ENCODE measurements around the gene COMMD7.

Gene COMMD7
- 16.5 reads per million, percentile 42 among the genes with 10 or more reads in this experiment for total RNA-seq

DNA sequence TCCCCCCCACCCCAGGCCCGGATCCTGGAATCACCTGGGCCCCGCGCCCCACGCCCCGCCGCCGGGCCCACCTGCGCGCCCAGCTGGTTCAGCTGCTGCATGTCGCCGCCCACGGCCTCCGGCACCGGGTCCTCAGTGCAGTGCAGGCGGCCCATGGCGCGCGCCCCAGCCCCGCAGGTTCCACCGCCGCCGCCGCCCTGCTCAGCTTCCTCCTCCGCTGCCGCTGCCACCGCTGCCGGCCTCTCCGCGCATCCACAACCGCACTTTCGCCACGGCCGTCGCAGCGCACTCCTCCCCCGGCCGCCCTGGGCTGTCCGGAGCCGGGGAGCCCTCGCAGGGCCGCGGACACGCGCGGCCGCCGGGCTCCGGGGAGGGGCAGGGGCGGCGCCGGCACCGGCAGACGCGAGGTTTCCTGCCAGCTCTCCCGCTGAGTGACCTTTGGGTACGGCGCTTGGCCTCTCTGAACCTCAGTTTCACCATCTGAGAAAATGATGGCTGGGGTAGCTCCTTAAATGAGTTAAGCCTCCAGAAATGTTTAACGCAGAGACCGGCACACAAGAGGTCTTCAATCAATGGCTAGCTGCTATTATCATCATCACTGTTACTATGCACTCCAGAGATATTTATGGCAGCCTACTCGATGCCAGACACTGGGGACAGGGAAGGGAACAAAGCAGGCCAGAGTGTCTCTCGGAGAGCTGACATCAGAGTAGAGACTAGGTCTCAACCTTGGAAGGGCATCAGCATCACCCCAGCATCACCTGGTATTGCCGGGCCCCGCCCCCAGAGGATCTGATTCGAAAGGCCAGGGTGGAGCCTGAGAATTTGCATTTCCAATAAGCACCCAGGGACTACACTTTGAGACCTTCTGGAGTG lies at the start of gene COMMD7:
TSS of gene COMMD7 (minus strand) at position 231 of the 876 bp plus-strand sequence. CDS start at position 155, 76 bp downstream.
- DNase-seq = peak; percentile 39

DNA sequence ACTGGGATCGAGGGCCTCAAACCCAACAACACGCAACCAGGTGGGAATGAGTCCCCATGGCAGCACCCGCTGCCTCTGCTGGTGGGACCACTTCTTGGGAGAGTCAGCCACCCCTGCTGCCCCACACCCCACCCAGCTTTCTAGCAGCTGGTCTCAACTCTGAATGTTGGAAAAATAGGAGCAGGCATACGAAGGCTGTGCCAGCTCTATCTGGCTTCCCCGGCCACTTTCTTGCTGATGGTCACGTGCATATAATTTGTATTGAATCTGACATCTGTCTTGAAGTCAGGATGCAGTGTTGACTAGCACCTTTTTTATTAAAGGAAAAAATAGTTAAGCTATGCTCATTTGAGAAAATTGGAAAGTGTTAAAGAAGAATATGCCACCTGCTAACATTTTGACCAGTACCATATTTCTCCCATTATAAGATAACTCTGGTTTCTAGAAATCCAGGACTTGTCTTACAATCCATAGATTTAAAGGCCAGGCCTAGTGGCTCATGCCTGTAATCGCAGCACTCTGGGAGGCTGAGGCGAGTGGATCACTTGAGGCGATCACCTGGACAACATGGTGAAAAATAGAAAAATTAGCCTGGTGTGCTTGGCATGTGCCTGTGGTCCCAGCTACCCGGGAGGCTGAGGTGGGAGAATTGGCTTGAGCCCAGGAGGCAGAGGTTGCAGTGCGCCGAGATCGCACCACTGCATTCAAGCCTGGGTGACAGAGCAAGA lies 49.6 kb upstream of the COMMD7 start:
- DNase-seq = no peak

DNA sequence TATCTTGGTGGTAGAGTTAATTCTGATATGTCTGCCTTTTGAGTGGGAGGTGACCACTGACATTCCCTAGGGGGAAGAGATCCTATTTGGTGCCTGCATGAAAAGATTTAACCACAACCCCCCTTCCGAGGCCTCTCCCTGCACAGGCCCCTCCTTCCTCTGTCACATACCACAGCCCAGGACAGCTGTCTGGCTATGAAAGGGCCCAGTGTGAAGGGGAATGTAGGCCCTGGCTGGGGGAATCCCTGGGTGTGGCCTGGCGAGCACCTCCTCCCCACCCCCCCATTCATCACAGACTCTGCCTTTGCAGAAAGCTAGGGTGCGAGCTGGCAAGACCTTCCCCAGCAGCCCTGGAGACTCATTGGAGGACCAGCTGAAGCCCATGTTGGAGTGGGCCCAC lies 49.0 kb upstream of the COMMD7 start:
- DNase-seq = peak; percentile 8

DNA sequence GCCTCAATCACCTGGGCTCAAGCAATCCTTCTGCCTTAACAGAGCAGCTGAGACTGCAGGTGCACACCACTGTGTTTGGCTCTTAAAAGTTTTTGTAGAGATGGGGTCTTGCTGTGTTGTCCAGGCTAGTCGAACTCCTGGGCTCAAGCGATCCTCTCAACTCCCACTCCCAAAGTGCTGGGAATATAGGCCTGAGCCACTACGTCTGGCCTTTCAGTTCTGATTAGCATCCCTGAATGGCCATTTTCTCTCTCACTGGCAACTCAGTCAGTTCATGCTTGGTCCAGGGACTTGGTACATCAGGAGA lies 47.4 kb upstream of the COMMD7 start:
- DNase-seq = no peak

DNA sequence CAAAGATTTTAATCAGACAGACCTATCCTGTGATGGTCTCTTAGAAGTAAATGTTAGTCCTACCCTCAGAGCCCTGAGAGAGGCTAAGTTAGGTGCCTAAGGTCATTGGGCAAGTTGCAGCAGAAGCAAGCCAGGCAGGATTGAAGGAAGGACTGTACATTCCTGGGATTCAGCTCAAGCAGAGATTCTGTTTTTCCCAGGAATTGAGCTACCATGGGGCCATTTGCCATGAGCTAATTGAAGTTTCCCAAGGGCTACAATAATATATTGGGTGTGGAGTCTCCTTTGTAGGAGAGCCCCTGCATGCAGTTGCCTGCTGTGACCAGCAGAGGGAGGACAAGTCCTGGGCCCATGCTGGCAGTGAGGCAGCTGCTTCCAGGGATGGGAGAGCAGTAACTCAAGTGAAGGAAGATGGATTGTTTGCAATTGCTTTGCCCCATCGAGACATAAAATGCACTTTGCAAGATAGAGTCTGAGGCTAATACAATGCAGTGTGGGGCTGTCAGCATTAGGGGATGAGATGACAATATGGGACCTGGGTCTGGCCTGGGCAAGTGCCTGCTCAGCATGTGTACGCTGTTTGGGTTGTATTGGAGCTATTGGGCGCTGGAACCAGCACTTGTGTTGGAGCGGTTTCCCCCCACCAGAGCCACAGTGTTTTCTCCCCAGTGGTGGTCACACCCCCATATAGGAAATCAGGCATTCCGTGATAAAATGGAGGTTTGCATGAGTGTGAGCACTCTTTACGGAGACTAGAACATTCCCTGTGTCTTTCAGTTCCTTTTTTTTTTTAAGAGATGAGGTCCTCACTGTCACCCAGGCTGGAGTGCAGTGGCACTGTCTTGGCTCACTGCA lies 46.9 kb upstream of the COMMD7 start:
- DNase-seq = peak; percentile 60

DNA sequence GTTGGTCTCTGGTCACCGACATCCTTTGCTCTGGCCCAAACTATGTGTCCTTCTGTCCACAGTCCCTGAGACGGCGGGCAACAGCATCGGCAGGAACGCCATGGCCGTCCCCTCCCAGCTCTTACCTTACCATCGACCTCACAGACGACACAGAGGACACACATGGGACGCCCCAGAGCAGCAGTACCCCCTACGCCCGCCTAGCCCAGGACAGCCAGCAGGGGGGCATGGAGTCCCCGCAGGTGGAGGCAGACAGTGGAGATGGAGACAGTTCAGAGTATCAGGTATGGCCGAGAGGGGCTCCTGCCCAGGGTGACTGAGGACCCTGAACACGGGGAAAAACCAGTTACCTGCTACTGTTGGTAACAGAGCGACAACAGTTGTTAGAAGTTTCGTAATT lies 43.9 kb upstream of the COMMD7 start:
- no peak for DNase-seq

DNA sequence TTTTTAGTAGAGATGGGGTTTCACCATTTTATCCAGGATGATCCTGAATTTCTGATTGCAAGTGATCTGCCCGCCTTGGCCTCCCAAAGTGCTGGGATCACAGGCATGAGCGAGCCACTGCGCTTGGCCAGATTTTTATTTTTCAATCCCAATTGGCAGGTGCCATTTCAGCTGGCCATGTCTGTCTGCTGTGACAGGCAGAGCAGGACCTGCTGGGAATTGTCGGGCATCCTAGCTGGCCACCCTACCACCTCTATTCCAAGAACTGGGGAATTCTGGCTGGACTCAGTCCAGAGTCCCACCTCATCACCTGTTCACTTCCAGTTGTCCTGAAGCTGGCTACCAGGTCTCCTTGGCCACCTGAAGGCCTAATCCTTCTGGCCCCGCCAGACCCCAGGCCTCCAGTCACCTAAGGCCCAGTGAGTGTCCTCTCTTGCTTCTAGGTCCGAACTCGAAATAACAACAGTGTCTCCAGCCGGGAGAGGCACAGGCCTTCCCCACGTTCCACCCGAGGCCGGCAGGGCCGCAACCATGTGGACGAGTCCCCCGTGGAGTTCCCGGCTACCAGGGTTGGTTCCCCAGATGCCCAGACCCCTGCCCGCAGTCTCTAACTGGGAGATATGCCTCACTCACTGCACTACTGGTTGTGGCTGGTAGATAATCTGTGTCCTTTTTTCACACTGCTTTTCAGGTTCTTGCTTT lies 42.9 kb upstream of the COMMD7 start:
- DNase-seq = no peak

DNA sequence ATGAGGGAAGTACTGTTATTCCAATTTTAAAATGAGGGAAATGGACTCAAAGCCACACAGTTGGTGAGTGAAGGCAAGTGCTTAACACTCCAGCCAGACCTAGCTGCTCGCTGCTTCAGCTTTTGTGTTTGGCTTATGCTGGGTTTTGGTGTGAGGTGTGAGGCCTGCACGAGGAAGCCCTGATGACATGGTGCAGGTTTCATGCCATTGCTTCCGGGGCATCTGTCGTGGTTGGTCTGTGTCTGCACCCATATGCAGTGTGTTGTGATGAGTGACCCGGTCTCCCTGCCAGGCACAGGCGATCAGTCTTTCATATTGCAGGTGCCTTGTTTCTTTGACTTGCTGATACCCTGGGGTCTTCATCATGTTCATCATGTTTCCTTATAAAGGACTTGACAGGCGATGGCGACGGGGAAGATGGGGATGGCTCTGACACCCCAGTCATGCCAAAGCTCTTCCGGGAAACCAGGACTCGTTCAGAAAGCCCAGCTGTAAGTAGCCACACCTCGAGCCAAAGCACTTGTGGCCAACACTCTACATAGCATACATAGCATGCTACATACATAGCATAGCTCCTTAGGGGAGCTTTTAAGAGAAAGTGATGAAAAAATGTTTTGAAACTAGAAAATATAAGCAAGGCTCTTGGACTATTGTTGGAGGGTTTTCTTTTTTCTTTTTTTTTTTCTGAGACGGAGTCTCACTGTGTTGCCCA lies 41.3 kb upstream of the COMMD7 start:
- DNase-seq = no peak

DNA sequence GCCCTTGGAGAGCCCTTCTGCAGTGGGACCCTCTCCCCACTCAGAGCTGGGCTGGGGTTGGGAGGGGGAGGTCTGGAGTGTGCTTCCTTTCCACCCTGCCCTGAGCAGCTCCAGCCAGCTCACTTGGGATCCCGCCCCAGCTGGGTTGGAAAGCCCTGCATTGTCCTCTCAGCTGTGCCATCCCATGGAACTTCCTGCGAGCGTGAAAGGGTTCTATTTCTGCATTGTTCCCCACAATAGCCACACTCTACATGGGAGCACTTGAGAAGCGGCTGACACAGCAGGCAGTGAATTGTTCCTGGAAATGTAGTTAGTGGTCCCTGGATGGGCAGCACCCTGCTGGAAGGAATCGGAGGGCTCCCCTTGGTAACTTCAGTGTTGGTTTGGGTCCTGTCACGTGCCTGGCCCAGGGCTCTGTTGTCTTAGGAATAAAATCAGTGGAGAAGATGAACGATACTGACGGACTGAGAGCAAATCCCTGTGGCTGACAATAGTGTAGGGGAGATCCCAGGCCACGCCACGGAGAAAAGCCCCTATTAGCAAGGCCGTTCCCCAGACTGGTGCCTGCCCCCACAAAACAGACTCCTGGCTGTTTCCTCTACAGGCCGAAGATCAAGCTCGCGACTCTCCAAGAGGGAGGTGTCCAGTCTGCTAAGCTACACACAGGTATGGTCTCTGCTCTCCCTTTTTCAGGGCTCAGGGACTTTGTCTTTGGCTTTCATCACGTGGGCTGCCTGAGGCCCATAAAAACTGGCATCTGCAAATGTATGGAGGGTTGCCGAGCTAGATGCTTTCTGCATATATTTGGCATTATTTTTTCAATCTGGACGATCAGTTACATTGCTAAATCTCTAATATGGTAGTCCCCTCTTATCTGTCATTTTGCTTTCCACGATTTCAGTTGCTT lies 37.7 kb upstream of the COMMD7 start:
- no peak for DNase-seq

DNA sequence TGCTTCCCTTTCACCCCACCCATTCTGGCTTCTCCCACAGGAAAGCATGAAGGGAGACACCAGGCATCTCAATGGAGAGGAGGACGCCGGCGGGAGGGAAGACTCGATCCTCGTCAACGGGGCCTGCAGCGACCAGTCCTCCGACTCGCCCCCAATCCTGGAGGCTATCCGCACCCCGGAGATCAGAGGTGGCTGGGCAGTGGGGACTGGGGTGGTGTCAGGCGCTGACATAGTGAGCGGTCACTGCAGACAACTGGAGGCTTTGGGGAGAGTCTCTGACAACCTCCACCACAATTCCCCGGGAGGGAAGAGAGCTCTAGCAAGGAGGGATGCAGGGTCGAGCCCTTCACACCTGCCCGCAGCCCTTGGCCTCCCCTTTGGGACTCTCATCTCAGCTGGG lies 37.0 kb upstream of the COMMD7 start:
- DNase-seq = no peak

DNA sequence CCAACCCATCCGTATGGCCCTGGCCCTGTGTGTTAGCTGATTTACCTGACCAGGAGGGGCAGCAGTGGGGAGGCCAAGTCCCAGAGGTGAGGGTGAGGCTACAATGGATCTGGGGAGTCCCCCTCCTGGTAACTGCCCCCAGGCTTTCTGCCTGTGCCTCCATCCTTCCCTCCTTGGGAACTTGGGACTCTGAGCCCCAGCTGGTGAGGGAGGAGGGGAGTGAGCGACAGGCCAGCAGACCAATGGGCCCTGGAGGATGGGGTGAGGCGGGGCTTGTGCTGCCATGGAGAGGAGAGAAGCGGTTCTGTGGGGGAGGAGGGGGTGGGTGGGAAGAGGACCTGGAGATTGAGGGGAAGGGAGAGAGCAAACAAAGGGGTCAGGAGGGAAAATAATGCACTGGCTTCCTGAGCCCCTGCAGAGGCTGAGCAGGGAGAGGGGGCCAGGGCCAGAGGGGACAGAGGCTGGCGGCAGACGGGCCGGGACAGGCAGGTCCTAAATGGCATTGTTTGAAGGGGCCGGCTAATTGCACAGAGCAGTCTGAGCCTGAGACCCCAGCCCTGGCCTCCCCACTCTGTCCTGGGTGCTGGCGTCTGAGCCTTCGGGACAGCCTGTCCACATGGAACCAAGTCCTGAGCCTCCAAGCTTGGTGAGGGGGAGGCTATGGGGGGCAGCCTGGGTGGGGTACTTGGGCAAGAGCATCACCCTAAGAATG lies 36.4 kb upstream of the COMMD7 start:
- no peak for DNase-seq

DNA sequence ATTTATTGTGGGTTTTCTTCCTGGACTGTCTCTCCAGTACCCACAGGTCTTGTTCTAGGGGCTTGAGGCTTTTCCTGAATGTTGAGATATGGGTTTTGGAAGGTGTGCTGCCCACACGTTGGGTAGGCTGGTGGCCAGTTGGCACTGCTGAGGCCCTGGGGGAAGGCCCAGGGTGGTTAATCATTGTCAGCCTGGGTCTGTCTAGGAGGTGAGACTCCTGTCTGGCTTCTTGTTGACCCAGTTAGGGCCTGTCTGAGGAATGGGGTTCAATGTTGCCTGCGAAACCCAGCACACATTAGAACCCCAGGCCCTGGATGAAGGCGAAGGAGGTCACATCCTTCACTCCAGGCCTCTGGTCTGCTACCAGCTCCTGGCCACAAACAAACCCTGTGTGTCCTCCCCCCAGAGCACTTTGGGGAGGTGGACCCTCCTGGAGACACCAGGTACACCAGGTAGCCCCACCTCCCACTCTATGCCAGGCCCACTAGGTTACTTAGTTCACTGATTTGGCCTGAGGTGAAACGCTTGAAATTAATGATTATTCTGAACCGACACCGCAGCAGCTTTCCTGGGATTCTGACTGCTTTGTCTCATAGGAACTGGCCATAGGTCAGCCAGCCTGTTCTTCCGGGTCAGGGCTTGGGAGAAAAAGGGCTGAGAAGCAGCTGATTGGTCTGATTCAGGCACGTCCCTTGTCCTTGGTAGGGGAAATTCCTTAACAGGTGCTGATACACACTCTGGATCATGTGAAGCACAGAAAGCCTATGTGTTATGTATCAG lies 34.1 kb upstream of the COMMD7 start:
- no peak for DNase-seq

DNA sequence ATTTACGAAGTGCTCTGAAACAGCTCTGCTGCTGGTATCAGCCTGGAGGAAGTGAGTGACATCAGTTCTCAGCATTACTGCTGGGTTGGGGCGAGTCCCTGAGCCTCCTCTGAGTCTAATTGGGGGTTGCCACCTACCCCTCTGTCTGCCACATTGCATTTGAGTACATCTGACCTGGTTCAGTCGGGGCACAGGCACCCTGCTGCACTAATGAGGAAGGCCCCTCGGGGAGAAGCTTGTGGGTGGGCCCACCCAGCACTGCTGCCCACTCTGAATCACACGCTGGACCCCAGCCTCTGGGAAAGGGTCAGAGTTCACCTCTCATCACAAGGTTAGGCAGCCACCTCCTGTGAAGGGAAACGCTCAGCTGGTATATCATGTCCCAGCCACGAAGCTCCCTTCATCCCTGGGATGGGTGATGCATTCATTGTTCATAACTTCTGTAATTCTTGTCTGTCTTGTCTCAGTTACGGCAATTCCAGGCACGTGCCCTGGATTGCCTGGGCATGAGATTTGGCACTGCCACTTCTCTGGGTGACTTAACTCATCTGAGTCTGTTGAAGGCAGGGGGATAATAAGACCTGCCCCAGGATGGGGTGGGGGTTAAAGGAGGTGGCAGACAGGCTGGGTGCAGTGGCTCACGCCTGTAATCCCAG lies 32.2 kb upstream of the COMMD7 start:
- DNase-seq = no peak

DNA sequence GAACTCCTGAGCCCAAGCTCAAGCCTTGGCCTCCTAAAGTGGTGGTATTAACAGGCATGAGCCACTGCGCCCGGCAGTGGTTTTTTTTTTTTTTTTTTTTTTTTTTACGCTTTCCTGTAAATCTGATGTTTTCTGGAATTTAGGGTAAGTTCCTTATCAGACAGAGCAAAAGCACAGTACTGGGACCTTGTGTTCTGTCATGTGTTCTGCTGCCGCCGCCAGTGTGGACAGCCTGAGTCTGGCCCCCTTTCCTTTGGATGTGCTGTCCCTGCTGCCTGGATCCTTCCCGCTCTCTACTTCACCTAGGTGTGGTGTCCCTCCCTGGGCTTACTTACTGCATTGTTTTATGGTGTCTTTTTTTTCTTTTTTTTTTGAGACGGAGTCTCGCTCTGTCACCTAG lies 30.6 kb upstream of the COMMD7 start:
- no peak for DNase-seq

DNA sequence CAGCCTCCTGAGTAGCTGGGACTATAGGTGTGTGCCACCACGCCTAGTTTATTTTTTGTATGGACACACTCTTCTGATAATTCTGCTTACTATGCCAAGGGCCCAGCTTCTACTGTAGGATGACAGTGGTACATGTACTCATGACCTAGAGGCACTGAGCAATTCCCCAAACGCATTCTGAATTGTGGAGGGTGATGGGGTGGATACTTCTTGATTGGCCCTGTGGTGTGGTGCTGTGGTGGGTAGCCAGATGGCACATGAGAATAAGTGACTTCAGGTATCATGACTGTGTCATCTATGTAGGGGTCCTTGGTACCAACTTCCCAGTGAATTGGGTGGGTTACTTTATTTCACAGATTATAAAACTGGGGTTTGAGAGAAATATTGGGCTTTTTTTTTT lies 30.0 kb upstream of the COMMD7 start:
- DNase-seq = no peak

DNA sequence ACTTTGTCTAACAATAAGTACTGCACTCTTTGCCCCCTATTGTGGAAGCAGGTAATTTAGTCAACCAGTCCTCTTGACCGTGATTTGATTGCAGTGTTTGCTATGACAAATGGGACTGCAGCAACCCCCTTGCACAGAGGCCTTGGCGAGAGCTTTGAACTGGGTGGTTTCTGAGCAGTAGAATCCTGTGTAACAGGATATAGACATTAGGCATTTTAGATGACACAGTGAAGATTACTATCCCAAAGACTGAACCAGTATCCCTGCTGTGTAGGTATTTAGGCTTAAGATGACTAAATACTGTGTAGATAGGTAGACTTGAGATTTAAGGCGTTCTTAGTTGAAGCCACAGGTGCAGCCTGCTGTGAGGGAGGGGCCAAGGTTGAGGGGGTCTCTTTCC lies 28.8 kb upstream of the COMMD7 start:
- DNase-seq = no peak

DNA sequence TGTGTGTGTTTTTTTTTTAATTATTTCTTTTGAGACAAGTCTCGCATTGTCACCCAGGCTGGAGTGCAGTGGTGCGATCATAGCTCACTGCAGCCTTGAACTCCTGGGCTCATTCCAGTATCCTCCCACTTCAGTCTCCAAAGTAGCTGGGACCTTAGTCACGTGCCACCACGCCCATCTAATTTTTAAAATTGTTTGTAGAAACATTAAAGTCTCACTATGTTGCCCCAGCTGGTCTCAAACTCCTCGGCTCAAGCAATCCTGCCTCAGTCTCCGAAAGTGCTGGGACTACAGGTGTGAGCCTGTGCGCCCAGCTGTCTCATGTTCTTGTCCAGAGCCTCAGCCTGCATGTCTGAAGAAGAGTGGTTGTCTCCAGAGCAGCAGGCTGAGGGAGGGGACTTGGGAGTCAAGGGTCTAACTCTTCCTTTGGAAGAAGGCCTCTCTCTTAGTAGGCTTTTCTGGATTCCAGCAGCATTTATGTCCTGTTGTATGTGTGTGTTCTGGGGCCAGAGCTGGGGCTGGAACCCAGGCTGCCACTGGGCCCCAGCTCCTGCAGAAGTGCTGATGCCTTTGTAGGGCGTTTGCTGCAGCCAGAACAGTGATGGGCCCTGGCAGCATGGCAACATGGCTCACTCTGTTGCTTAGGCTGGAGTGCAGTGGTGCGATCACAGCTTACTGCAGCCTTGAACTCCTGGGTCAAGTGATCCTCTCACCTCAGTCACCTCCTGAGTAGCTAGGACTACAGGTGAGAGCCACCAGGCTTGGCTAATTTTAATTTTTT lies 24.3 kb upstream of the COMMD7 start:
- no peak for DNase-seq
